ENCODE results near the gene TMEM258. TPM values are rescaled to one million over a fixed set of nuclear protein-coding genes. Genes with fewer than 3 reads are reported as not detected.

Gene TMEM258
- total RNA-seq, 1 donor from 2014 or later, result 125 TPM

DNA sequence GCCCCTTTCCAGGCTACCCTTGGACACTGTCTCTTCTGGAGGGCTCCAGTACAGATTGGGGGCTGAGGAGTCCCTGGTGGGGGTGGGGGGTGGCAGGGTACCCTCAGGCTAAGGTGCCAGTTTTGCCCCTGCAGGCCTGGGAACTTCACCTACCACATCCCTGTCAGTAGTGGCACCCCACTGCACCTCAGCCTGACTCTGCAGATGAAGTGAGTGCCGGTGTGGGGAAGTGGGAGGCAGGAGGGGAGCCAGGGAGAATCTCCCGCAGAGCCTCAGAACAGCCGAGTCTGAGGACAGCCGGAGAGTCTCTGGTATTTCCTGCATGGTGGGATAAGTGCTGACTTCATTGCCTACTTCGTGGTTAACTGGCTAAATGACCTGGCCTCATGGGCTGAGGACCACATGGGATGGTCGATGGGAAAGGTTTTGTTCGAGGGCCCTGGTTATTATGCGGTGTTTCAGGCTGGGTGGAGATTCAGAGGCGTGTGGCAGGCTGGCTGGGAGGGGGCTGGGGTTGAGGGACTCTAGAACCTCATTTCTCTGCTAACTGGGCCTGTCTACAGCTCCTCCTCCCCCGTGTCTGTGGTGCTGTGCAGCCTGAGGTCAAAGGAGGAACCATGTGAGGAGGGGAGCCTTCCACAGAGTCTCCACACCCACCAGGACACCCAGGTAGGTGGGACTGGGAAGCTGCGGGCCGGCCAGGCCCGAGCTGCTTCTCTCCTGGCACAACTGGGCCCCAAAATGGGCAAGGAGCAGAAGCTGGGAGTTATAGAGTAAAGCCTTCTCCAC is 8.5 kb downstream of the TMEM258 start:
- TF ChIP-seq, protein P1, sequence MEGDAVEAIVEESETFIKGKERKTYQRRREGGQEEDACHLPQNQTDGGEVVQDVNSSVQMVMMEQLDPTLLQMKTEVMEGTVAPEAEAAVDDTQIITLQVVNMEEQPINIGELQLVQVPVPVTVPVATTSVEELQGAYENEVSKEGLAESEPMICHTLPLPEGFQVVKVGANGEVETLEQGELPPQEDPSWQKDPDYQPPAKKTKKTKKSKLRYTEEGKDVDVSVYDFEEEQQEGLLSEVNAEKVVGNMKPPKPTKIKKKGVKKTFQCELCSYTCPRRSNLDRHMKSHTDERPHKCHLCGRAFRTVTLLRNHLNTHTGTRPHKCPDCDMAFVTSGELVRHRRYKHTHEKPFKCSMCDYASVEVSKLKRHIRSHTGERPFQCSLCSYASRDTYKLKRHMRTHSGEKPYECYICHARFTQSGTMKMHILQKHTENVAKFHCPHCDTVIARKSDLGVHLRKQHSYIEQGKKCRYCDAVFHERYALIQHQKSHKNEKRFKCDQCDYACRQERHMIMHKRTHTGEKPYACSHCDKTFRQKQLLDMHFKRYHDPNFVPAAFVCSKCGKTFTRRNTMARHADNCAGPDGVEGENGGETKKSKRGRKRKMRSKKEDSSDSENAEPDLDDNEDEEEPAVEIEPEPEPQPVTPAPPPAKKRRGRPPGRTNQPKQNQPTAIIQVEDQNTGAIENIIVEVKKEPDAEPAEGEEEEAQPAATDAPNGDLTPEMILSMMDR (IDR thresholded peaks at IDR 0.05; ENCODE audit: unreplicated experiment), result no peak
- no peaks in the 10 kb centered on the region for H3K4me1 Mint-ChIP-seq (ENCODE audit: unreplicated experiment)
- peaks cover 14% of the 10 kb centered on the region for H3K36me3 Mint-ChIP-seq (ENCODE audit: low read depth, unreplicated experiment)
- H3K27me3 Mint-ChIP-seq (ENCODE audit: unreplicated experiment), result peaks cover 1% of the 10 kb centered on the region
- no peak for DNase-seq (ENCODE audit: low spot score)
- H3K27ac Mint-ChIP-seq (ENCODE audit: unreplicated experiment), result no peak overlapping the region
- no peaks in the 10 kb centered on the region for H3K9me3 Mint-ChIP-seq (ENCODE audit: unreplicated experiment)
- H3K4me3 Mint-ChIP-seq (ENCODE audit: unreplicated experiment), result no peak overlapping the region

DNA sequence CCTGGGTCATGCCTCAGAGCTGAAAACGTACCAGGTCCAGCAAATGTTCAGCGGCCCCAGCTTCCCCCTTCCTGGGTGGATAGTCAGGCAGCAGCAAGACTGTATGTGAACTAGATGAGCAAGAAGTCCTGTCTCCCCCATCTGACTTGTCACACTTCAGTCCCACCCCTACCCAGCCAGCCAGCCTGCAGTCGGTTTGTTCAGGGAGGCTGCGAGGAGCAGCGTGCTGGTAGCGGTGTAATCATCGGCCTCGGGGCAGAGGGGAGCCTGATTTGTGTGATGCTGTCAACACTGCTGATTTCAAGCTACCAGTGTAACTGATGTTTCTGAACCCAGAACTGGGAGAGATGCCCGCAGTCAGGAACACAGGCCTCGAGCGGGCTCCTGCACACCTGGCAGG is 9.6 kb downstream of the TMEM258 start:
- H3K36me3 Mint-ChIP-seq (ENCODE audit: low read depth, unreplicated experiment), result peaks cover 7% of the 10 kb centered on the region
- TF ChIP-seq, protein P1 (IDR thresholded peaks at IDR 0.05; ENCODE audit: unreplicated experiment), result no peak
- H3K27me3 Mint-ChIP-seq (ENCODE audit: unreplicated experiment), result peaks cover 4% of the 10 kb centered on the region
- H3K4me3 Mint-ChIP-seq (ENCODE audit: unreplicated experiment), result no peak overlapping the region
- H3K9me3 Mint-ChIP-seq (ENCODE audit: unreplicated experiment), result no peaks in the 10 kb centered on the region
- no peaks in the 10 kb centered on the region for H3K4me1 Mint-ChIP-seq (ENCODE audit: unreplicated experiment)
- no peak for DNase-seq (ENCODE audit: low spot score)
- no peak overlapping the region for H3K27ac Mint-ChIP-seq (ENCODE audit: unreplicated experiment)

DNA sequence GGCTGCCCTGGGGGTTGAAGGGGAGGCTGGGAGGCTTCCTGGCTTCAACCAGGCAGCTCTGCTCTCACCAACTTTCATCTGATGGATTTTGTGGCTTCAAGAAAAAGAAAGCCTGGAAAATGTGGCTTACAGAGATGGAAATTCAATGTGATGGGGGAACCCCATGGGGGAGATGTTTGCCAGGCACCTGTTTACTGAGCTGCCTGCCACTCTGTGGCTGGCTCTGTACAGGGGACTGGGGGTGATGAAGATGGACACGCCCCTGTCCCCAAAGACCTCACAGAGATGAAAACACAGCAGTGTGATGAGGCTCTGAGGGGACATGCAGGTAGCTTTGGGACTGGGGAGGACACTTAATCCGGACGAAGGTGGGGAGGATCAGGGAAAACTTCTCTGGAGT is 10.1 kb downstream of the TMEM258 start:
- DNase-seq (ENCODE audit: low spot score), result no peak
- no peaks in the 10 kb centered on the region for H3K9me3 Mint-ChIP-seq (ENCODE audit: unreplicated experiment)
- peaks cover 7% of the 10 kb centered on the region for H3K36me3 Mint-ChIP-seq (ENCODE audit: low read depth, unreplicated experiment)
- TF ChIP-seq, protein P1 (IDR thresholded peaks at IDR 0.05; ENCODE audit: unreplicated experiment), result no peak
- H3K4me1 Mint-ChIP-seq (ENCODE audit: unreplicated experiment), result no peaks in the 10 kb centered on the region
- no peak overlapping the region for H3K27ac Mint-ChIP-seq (ENCODE audit: unreplicated experiment)
- H3K27me3 Mint-ChIP-seq (ENCODE audit: unreplicated experiment), result peaks cover 5% of the 10 kb centered on the region
- no peak overlapping the region for H3K4me3 Mint-ChIP-seq (ENCODE audit: unreplicated experiment)

DNA sequence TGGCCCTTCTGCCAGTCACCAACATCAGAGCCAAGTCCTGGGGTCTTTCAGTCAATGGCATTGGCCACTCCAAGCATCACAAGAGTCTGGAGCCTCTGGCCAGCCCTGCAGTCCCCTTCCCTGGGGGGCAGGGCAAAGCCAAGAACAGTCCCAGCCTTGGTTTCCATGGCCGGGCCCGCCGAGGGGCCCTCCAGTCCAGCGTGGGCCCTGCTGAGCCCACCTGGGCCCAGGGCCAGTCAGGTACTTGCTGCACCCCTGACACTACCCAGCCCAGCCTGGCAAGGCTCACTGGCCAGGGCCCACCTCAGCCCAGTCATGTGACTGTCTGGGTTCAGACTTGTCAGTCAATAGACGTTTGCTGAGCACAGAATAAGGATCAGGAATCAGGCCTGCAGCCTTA is 10.8 kb downstream of the TMEM258 start:
- Mint-ChIP-seq H3K27me3 (ENCODE audit: unreplicated experiment) (peaks cover 5% of the 10 kb centered on the region), H3K9me3 (ENCODE audit: unreplicated experiment) (no peaks in the 10 kb centered on the region), H3K27ac (ENCODE audit: unreplicated experiment) (no peak overlapping the region), H3K4me3 (ENCODE audit: unreplicated experiment) (no peak overlapping the region), H3K4me1 (ENCODE audit: unreplicated experiment) (no peaks in the 10 kb centered on the region), H3K36me3 (ENCODE audit: low read depth, unreplicated experiment) (peaks cover 7% of the 10 kb centered on the region)
- TF ChIP-seq, protein P1 (IDR thresholded peaks at IDR 0.05; ENCODE audit: unreplicated experiment), result no peak
- no peak for DNase-seq (ENCODE audit: low spot score)

DNA sequence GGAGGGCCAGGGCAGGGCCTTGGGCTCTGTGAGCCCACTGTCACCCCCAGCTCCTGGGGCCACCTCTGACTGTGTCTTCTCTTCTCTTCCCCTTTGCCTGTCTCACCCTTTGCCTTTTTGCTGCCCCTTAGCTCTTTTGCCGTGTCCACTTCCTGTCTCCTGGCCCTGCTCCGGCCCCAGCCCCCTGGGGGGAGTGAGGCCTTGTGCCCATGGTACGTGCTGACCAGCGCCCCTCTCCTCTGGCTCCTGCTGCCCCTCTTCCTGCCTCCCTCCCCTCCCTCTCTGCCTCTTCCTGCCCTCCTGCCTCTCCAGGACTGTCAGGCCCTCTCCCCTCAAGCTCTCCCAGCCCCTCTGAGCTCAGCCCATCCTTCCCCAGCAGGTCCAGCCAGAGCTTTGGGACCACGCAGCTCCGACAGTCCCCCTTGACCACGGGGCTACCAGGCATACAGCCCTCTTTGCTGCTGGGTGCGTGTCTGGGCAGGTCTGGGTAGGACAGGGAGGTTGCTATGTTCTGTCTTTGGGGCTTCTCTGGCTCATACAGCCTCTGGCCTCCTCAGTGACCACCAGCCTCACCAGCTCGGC is 11.7 kb downstream of the TMEM258 start:
- H3K4me1 Mint-ChIP-seq (ENCODE audit: unreplicated experiment), result no peaks in the 10 kb centered on the region
- H3K9me3 Mint-ChIP-seq (ENCODE audit: unreplicated experiment), result no peaks in the 10 kb centered on the region
- peaks cover 7% of the 10 kb centered on the region for H3K36me3 Mint-ChIP-seq (ENCODE audit: low read depth, unreplicated experiment)
- TF ChIP-seq, protein P1 (IDR thresholded peaks at IDR 0.05; ENCODE audit: unreplicated experiment), result no peak
- H3K27me3 Mint-ChIP-seq (ENCODE audit: unreplicated experiment), result peaks cover 7% of the 10 kb centered on the region
- DNase-seq (ENCODE audit: low spot score), result no peak
- no peak overlapping the region for H3K27ac Mint-ChIP-seq (ENCODE audit: unreplicated experiment)
- no peak overlapping the region for H3K4me3 Mint-ChIP-seq (ENCODE audit: unreplicated experiment)

All from endothelial cell (in vitro differentiated cells).